GM12865 (cell line): ENCODE results near the gene ERBB4.

Source experiments
- DNase-seq: peaks from one replicate; pipeline ENCODE4 v3.0.0; 2010; ENCODE audit warnings: low read depth
- H3K4me3 ChIP-seq: 2 replicates; pipeline ENCODE4 v1.5.1; 2011; ENCODE audit warnings: mild to moderate bottlenecking, low read depth, low read length, control low read depth
- TF ChIP-seq, protein P1 (sequence below): IDR thresholded peaks from 2 replicates; pipeline ENCODE4 v1.5.1; 2011; ENCODE audit warnings: low read length, control low read depth, low read depth, inconsistent platforms; ENCODE audit not compliant: insufficient read depth; ENCODE audit errors: missing control alignments

The ERBB4 gene

DNA sequence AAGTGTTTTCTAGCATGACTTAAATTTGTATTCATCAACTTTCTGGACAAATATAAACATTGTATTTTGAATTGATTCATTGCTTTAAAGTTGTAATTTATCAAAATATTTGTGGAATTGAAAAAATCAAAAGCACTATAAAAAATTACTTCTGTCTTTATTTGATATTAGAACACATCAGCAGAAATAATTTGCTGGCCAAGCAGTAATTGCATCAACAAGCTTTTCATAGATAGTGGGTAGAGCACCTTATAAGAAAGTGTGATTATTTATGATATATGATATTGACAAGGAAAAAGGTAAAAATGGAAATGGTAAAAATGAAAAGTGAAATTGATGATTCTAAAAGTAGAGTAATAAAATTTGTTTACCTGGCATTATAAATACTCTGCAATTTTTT lies 1121.1 kb downstream of the ERBB4 start:
- DNase-seq, result no peak
- TF ChIP-seq, protein P1, sequence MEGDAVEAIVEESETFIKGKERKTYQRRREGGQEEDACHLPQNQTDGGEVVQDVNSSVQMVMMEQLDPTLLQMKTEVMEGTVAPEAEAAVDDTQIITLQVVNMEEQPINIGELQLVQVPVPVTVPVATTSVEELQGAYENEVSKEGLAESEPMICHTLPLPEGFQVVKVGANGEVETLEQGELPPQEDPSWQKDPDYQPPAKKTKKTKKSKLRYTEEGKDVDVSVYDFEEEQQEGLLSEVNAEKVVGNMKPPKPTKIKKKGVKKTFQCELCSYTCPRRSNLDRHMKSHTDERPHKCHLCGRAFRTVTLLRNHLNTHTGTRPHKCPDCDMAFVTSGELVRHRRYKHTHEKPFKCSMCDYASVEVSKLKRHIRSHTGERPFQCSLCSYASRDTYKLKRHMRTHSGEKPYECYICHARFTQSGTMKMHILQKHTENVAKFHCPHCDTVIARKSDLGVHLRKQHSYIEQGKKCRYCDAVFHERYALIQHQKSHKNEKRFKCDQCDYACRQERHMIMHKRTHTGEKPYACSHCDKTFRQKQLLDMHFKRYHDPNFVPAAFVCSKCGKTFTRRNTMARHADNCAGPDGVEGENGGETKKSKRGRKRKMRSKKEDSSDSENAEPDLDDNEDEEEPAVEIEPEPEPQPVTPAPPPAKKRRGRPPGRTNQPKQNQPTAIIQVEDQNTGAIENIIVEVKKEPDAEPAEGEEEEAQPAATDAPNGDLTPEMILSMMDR, result no peak
- no peak overlapping the region for H3K4me3 ChIP-seq

DNA sequence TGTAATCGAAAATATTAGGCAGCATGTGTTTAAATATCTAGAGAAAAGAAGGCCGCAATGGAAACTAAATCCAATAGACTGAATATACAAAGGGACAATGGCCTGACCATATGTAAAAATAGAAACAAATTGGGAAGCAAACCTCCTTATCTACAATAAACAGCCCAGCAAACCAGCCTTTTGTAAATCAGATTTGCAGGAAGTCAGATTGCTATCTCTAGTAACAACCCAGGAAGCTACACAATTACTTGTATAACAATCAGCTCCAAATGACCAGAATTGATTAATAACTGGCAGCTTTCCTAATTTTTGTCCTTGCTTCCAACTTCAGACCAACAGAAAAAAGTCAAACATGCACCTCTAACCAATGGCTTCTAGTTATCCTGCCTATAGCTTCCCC lies 1122.2 kb downstream of the ERBB4 start:
- no peak for DNase-seq
- TF ChIP-seq, protein P1, result no peak
- H3K4me3 ChIP-seq, result no peak overlapping the region

DNA sequence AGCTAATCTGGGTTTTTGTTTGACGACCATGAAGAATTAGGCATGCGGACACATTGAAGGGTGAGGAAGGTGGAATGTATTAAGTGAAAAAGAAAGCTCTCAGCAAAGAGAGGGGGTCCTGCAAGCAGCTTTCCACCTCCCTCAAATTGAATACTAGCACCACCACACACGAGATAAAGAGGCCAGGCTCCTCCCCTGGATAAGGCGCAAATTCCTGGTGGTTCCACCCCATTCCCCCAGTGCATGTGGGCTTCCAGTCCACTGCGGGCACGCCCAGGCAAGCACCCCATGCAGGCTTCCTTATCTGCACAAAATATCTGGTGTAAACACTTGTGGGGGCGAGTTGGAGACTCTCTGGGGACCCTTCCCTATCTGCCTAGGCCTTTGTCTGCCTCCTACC lies 1124.9 kb downstream of the ERBB4 start:
- TF ChIP-seq, protein P1, result no peak
- no peak overlapping the region for H3K4me3 ChIP-seq
- no peak for DNase-seq

DNA sequence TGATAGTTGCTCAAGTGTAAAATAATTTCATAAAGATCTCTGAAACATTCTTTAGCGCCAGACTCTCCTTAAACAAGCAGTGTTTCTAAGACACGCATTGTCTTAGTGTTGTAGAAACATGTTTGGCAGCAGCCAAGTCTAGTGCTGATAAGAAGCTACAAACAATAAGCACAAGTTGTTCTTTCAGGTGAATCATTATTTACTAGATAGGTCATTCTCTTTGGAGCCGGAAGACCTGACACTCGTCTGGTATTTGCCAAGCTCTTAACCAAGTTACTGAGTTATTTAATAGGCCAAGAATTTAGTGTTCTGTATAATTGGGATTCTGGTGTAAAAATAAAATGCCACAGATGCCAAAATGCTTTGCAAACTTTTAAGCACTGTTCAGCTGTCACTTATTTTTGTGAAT lies 1130.1 kb downstream of the ERBB4 start:
- no peak for DNase-seq
- TF ChIP-seq, protein P1, result no peak
- no peak overlapping the region for H3K4me3 ChIP-seq

DNA sequence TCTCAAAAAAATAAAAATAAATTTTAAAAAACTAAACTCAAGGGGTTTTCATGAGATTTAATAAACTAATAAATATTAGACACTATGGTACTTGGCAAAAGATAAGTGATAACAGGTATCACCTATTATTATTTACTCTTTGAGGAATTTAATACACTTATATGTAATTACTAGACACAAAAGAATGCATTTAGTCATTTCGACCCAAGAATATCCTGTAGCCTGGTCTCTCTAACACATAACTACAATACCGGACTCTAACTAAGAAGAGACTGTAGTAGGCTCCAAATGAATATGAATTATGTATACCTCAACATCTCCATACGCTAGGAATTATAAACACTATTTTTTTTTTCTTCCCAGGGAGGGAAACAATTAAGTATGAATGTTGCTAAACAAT lies 1131.5 kb downstream of the ERBB4 start:
- no peak overlapping the region for H3K4me3 ChIP-seq
- TF ChIP-seq, protein P1, result no peak
- DNase-seq, result no peak

DNA sequence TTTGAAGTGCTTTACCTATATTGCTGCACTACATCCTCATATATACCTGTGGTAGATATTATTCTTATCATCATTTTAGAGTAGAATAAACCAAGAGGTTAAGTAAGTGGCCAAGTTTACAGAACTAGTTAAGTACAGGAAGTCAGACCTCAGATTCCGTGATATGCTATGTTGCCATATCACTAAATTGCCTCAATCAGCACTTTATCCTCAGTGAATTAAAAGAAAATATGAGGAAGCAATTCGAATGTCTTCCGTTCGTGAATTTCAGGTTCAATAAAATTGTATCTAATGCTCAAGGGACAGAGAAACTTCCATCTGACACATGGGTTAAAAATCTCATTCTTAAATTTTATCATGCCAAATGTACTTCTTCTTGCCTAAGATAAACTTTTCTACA lies 1133.6 kb downstream of the ERBB4 start:
- TF ChIP-seq, protein P1, result no peak
- no peak for DNase-seq
- no peak overlapping the region for H3K4me3 ChIP-seq

DNA sequence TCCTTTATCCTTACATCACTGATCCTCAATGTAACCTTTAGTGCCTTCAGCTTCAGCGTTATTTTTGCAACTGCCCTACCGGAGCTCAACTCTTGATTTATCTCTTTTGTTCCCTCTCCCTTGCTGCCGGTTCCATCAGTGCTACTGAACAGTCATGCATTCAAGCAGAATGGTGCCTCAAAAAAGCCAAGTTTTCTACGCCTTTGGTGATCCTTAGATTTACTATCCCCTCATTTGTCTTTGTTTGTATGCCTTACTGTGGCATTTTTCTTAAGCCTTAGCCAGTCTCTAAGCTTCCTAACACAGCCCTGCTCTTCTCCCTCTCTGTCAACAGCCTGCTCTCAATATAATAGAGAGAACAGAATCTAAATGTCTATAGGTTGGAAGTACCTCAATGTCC lies 1134.5 kb downstream of the ERBB4 start:
- no peak for DNase-seq
- TF ChIP-seq, protein P1, result no peak
- no peak overlapping the region for H3K4me3 ChIP-seq
